Measurements from ENCODE around the gene L3MBTL2.

Gene L3MBTL2

GRCh38 chr22:41229730-41230400 lies 24.8 kb downstream of the L3MBTL2 start:
- no peaks in the 10 kb centered on the region for H3K27me3 ChIP-seq (ENCODE audit: control insufficient read depth in 1 of 2, insufficient read depth in 1 of 2, low read length in 2 of 2)
- H2AK5ac ChIP-seq (ENCODE audit: low read length, severe bottlenecking) = no peak overlapping the region
- no peaks in the 10 kb centered on the region for H3K9me3 ChIP-seq (ENCODE audit: control insufficient read depth, low read length)
- no peak overlapping the region for H3K27ac ChIP-seq (ENCODE audit: low read length, poor library complexity, severe bottlenecking)
- H3K79me1 ChIP-seq (replicated peaks; ENCODE audit: low read length, poor library complexity, severe bottlenecking) = no peaks in the 10 kb centered on the region
- no peak overlapping the region for H2AFZ ChIP-seq (ENCODE audit: low read depth, low read length)
- no peak overlapping the region for H2BK5ac ChIP-seq (ENCODE audit: low read depth, low read length, poor library complexity, severe bottlenecking)
- no peak overlapping the region for H2BK15ac ChIP-seq (ENCODE audit: low read depth, poor library complexity, severe bottlenecking)
- no peak overlapping the region for H4K8ac ChIP-seq (ENCODE audit: low read length)
- H3K23ac ChIP-seq (ENCODE audit: low read length in 2 of 2) = peak overlapping the region in 1 of 2 experiments; percentile 46
- no peak overlapping the region for H4K91ac ChIP-seq (ENCODE audit: low read length)
- no peak overlapping the region for H3K14ac ChIP-seq (ENCODE audit: low read length in 2 of 2)
- no peak for DNase-seq
- H3K4me1 ChIP-seq (ENCODE audit: control insufficient read depth, insufficient read depth, low read depth, low read length) = no peaks in the 10 kb centered on the region
- H2BK120ac ChIP-seq (ENCODE audit: low read depth, low read length) = no peak overlapping the region
- H3K18ac ChIP-seq (ENCODE audit: low read depth in 1 of 2, low read length in 2 of 2) = no peak overlapping the region
- H3K4ac ChIP-seq (ENCODE audit: low read depth in 1 of 2, low read length in 2 of 2) = no peak overlapping the region
- H3K4me2 ChIP-seq (ENCODE audit: low read length, poor library complexity, severe bottlenecking) = no peak overlapping the region
- H3K9ac ChIP-seq (ENCODE audit: low read length) = no peak overlapping the region
- H2BK12ac ChIP-seq (ENCODE audit: low read length in 2 of 2) = no peak overlapping the region
- WGBS = 90% methylated on average over 17 of the region's 17 CpGs
- H3K4me3 ChIP-seq (ENCODE audit: insufficient read depth in 1 of 2, low read depth in 1 of 2, low read length in 2 of 2) = no peak overlapping the region
- H3K36me3 ChIP-seq (ENCODE audit: control insufficient read depth in 1 of 2, insufficient read depth in 2 of 2, low read depth in 1 of 2, low read length in 2 of 2) = peaks cover 55 to 59% of the 10 kb centered on the region in 2 experiments

- Histone ChIP-seq H3K4me2 (ENCODE audit: low read length, poor library complexity, severe bottlenecking) (no peak overlapping the region), H2AFZ (ENCODE audit: low read depth, low read length) (no peak overlapping the region), H3K36me3 (ENCODE audit: control insufficient read depth in 1 of 2, insufficient read depth in 2 of 2, low read depth in 1 of 2, low read length in 2 of 2) (peaks cover 49 to 54% of the 10 kb centered on the region in 2 experiments), H2BK5ac (ENCODE audit: low read depth, low read length, poor library complexity, severe bottlenecking) (no peak overlapping the region), H2BK12ac (ENCODE audit: low read length in 2 of 2) (no peak overlapping the region), H3K4me3 (ENCODE audit: insufficient read depth in 1 of 2, low read depth in 1 of 2, low read length in 2 of 2) (no peak overlapping the region), H3K14ac (ENCODE audit: low read length in 2 of 2) (no peak overlapping the region), H3K27ac (ENCODE audit: low read length, poor library complexity, severe bottlenecking) (no peak overlapping the region), H4K8ac (ENCODE audit: low read length) (no peak overlapping the region), H3K27me3 (ENCODE audit: control insufficient read depth in 1 of 2, insufficient read depth in 1 of 2, low read length in 2 of 2) (no peaks in the 10 kb centered on the region), H3K4me1 (ENCODE audit: control insufficient read depth, insufficient read depth, low read depth, low read length) (no peaks in the 10 kb centered on the region), H3K9me3 (ENCODE audit: control insufficient read depth, low read length) (no peaks in the 10 kb centered on the region), H3K9ac (ENCODE audit: low read length) (no peak overlapping the region), H3K23ac (ENCODE audit: low read length in 2 of 2) (no peak overlapping the region), H3K79me1 (replicated peaks; ENCODE audit: low read length, poor library complexity, severe bottlenecking) (no peaks in the 10 kb centered on the region), H4K91ac (ENCODE audit: low read length) (no peak overlapping the region), H3K18ac (ENCODE audit: low read depth in 1 of 2, low read length in 2 of 2) (no peak overlapping the region), H3K4ac (ENCODE audit: low read depth in 1 of 2, low read length in 2 of 2) (no peak overlapping the region), H2BK15ac (ENCODE audit: low read depth, poor library complexity, severe bottlenecking) (no peak overlapping the region), H2BK120ac (ENCODE audit: low read depth, low read length) (no peak overlapping the region), H2AK5ac (ENCODE audit: low read length, severe bottlenecking) (no peak overlapping the region)
- no peak for DNase-seq
- WGBS = 94% methylated on average over 9 of the region's 9 CpGs
Measured at GRCh38 chr22:41230401-41230785, 25.3 kb downstream of the L3MBTL2 start.

GRCh38 chr22:41231369-41231768 lies 26.3 kb downstream of the L3MBTL2 start:
- Histone ChIP-seq H2BK5ac (ENCODE audit: low read depth, low read length, poor library complexity, severe bottlenecking) (no peak overlapping the region), H2BK15ac (ENCODE audit: low read depth, poor library complexity, severe bottlenecking) (no peak overlapping the region), H3K79me1 (replicated peaks; ENCODE audit: low read length, poor library complexity, severe bottlenecking) (no peaks in the 10 kb centered on the region), H3K4me1 (ENCODE audit: control insufficient read depth, insufficient read depth, low read depth, low read length) (no peaks in the 10 kb centered on the region), H3K9me3 (ENCODE audit: control insufficient read depth, low read length) (no peaks in the 10 kb centered on the region), H3K4me2 (ENCODE audit: low read length, poor library complexity, severe bottlenecking) (no peak overlapping the region), H3K23ac (ENCODE audit: low read length in 2 of 2) (no peak overlapping the region), H2AFZ (ENCODE audit: low read depth, low read length) (no peak overlapping the region), H4K91ac (ENCODE audit: low read length) (no peak overlapping the region), H3K4ac (ENCODE audit: low read depth in 1 of 2, low read length in 2 of 2) (no peak overlapping the region), H2AK5ac (ENCODE audit: low read length, severe bottlenecking) (no peak overlapping the region), H3K27me3 (ENCODE audit: control insufficient read depth in 1 of 2, insufficient read depth in 1 of 2, low read length in 2 of 2) (peaks cover 0 to 3% of the 10 kb centered on the region in 2 experiments), H3K36me3 (ENCODE audit: control insufficient read depth in 1 of 2, insufficient read depth in 2 of 2, low read depth in 1 of 2, low read length in 2 of 2) (peaks cover 41 to 44% of the 10 kb centered on the region in 2 experiments), H3K9ac (ENCODE audit: low read length) (no peak overlapping the region), H3K27ac (ENCODE audit: low read length, poor library complexity, severe bottlenecking) (no peak overlapping the region), H2BK12ac (ENCODE audit: low read length in 2 of 2) (no peak overlapping the region), H4K8ac (ENCODE audit: low read length) (no peak overlapping the region), H2BK120ac (ENCODE audit: low read depth, low read length) (no peak overlapping the region), H3K4me3 (ENCODE audit: insufficient read depth in 1 of 2, low read depth in 1 of 2, low read length in 2 of 2) (no peak overlapping the region), H3K14ac (ENCODE audit: low read length in 2 of 2) (no peak overlapping the region), H3K18ac (ENCODE audit: low read depth in 1 of 2, low read length in 2 of 2) (no peak overlapping the region)
- no peak for DNase-seq
- WGBS = 97% methylated on average over 7 of the region's 7 CpGs

DNA sequence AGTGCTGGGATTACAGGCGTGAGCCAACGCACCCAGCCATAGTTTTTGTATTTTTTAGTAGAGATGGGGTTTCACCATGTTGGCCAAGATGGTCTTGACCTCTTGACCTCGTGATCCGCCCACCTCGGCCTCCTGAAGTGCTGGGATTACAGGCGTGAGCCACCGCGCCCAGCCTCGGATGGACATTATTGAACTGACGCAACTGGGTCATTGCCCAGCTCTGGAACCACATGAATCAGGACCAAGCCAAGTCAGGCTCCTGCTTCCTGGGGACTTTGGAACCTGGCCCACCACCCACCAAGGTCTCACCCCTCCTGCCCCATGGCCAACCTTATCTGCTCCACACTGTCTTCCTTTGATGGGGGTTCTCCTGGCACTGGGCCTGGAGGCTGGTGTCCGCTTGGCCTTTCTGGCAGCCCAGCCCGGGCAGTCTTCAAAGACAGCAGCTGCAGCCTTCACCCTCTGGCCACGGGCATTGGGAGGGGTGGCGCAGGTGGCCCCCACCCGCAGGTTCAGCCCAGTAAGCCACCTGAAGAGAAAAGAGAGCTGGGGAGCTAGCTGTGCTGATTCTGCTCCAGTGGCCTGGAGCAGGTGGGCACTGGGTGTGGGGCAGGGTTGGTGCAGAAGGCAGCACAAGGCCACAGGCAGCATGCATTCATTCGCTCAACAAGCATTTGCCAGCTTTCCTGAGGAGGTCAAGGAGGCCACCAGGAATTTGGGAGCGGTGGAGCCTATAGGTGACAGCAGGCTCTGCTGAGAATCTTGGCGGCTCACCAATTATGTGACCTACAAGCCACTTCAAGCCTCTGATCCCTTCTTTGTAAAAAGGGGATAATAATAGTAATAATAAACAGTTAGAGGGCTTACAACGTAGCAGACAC lies 29.9 kb downstream of the L3MBTL2 start:
- peaks cover 0 to 9% of the 10 kb centered on the region in 2 experiments for H3K27me3 ChIP-seq (ENCODE audit: control insufficient read depth in 1 of 2, insufficient read depth in 1 of 2, low read length in 2 of 2)
- H2AK5ac ChIP-seq (ENCODE audit: low read length, severe bottlenecking) = no peak overlapping the region
- no peak overlapping the region for H3K9ac ChIP-seq (ENCODE audit: low read length)
- no peak overlapping the region for H3K4ac ChIP-seq (ENCODE audit: low read depth in 1 of 2, low read length in 2 of 2)
- WGBS = 87% methylated on average over 18 of the region's 19 CpGs
- H2AFZ ChIP-seq (ENCODE audit: low read depth, low read length) = no peak overlapping the region
- H3K14ac ChIP-seq (ENCODE audit: low read length in 2 of 2) = no peak overlapping the region
- H2BK120ac ChIP-seq (ENCODE audit: low read depth, low read length) = no peak overlapping the region
- no peak overlapping the region for H3K4me2 ChIP-seq (ENCODE audit: low read length, poor library complexity, severe bottlenecking)
- no peak overlapping the region for H2BK12ac ChIP-seq (ENCODE audit: low read length in 2 of 2)
- no peak overlapping the region for H3K18ac ChIP-seq (ENCODE audit: low read depth in 1 of 2, low read length in 2 of 2)
- no peak overlapping the region for H4K8ac ChIP-seq (ENCODE audit: low read length)
- H2BK5ac ChIP-seq (ENCODE audit: low read depth, low read length, poor library complexity, severe bottlenecking) = no peak overlapping the region
- peaks cover 17 to 18% of the 10 kb centered on the region in 2 experiments for H3K36me3 ChIP-seq (ENCODE audit: control insufficient read depth in 1 of 2, insufficient read depth in 2 of 2, low read depth in 1 of 2, low read length in 2 of 2)
- H3K27ac ChIP-seq (ENCODE audit: low read length, poor library complexity, severe bottlenecking) = no peak overlapping the region
- H2BK15ac ChIP-seq (ENCODE audit: low read depth, poor library complexity, severe bottlenecking) = no peak overlapping the region
- peaks cover 1% of the 10 kb centered on the region for H3K79me1 ChIP-seq (replicated peaks; ENCODE audit: low read length, poor library complexity, severe bottlenecking)
- no peak for DNase-seq
- no peak overlapping the region for H3K23ac ChIP-seq (ENCODE audit: low read length in 2 of 2)
- no peak overlapping the region for H3K4me3 ChIP-seq (ENCODE audit: insufficient read depth in 1 of 2, low read depth in 1 of 2, low read length in 2 of 2)
- H4K91ac ChIP-seq (ENCODE audit: low read length) = no peak overlapping the region
- H3K9me3 ChIP-seq (ENCODE audit: control insufficient read depth, low read length) = no peaks in the 10 kb centered on the region
- peaks cover 25% of the 10 kb centered on the region for H3K4me1 ChIP-seq (ENCODE audit: control insufficient read depth, insufficient read depth, low read depth, low read length)
